Activated CD4-positive, CD25-positive, alpha-beta regulatory T cell (primary cell): Measurements from ENCODE around the gene FNDC3B.

ENCODE experiments used
- DNase-seq, 4 experiments: peaks; one replicate each; lab custom pipeline; 2025; lab: John Stamatoyannopoulos, UW

Gene FNDC3B

GRCh38 chr3:172054115-172054764 lies 14.9 kb downstream of the FNDC3B start:
- DNase-seq: no peak

DNA sequence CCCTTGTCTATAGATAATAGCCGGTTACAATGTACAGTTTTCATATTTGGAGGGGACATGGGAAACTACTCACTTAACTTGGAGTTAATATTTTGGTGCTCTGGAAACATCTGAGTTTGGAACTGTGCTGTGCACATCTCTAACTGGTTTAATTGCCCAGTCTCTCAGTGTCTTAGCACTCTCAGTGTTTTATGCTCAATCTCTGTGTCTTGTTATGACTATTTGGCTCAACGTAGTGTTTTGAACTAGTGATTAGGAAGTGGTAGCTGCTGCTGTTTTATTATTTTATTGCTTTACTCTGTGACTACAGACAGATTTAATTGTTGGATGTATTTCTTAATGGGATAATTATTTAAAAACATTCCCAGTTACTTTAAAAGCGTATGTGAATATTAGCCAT lies 17.0 kb downstream of the FNDC3B start:
- DNase-seq: no peak

DNA sequence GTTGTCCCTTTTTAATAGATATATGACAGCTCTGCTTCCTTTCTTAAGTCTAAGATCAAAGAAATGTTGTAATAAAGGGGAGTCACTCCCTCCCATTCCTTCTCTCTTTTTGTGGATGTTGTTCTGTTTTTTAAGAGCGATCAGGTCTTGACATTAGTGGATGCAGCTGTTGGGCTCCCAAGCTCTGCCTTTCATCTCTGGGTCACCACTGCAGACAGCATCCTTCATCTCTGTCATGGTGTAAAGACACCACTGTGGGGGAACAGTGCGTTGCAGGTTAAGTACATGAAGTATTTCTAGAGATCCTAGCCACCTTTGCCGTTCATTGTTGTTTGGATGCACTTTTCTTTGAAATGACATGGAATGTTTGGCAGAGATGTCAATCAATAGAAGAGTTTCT lies 17.7 kb downstream of the FNDC3B start:
- DNase-seq: no peak

DNA sequence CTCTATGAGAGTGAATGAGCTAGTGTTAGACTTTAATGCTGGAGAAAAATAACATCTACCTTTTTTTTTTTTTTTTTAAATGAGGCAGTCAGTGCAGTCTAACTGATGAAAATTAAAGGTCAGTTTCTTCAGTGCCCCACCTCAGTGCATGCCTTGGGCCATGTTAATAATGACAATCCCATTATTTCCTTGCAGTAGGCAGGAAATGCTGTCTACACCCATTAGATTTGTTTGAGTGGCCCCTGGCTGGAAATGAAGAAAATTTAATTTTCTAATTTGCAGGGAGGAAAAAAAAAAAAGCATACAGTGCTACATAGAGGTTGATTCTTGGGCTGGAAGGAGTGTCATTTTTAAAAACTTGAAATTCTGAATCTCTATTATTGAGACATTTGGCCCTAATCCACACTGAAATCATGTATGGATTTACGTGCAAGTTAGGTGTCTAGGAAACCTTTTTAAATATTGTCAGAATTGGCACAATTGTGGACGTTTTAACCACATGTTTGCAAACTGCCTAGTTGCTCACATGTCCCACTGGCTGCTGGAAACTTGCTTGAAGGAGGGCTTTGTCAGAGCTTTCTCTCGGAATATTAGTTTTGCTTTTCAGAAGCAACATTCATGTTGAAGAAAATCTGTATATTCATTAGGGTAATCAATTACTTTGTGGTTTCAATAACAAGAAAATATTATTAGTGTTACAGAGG lies 18.4 kb downstream of the FNDC3B start:
- no peak for DNase-seq

GRCh38 chr3:172059532-172059931 lies 20.2 kb downstream of the FNDC3B start:
- no peak for DNase-seq

GRCh38 chr3:172060234-172060633 lies 20.9 kb downstream of the FNDC3B start:
- no peak for DNase-seq

DNA sequence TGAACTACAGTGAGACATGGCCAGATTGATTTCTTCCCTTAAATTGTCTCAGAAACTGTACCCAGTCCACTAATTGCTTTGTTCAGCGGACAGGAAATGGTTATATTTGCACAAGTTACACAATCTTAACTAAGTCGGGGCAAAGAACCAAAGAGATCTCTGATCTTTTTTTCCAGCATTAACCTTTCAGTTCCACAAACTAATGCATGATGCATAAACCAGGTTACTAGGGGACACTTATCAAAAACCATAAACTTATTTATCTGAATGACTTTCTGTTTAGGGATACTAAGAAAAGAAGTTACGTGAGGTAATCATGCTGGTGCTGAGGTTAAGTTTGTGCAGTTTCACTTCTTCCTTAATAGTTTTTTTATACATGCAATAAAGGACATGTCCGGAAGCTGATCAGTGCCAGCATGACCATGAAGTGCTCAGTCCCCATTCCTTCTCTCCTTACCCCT lies 22.4 kb downstream of the FNDC3B start:
- DNase-seq: no peak

GRCh38 chr3:172062761-172063160 lies 23.4 kb downstream of the FNDC3B start:
- no peak for DNase-seq

GRCh38 chr3:172063456-172064432 lies 24.4 kb downstream of the FNDC3B start:
- no peak for DNase-seq

DNA sequence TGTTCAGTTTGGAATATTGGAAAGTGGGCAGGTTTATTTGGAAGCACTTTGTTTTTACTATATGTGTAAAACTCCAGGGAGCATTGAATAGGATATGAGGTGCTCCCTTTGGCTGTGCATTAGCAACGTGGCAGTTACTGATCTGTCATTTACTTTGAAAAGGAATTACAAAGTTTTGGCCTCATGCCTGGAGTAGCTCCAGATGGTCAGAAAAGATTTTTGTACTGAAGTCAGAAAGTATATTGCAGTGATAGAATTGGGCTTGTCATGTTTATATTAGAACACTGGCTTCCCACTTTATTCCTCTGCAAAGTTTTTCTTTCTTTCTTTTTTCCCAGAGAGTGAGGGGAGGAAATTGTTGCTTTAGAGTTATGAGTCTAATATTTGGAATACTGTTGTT lies 26.1 kb downstream of the FNDC3B start:
- no peak for DNase-seq

DNA sequence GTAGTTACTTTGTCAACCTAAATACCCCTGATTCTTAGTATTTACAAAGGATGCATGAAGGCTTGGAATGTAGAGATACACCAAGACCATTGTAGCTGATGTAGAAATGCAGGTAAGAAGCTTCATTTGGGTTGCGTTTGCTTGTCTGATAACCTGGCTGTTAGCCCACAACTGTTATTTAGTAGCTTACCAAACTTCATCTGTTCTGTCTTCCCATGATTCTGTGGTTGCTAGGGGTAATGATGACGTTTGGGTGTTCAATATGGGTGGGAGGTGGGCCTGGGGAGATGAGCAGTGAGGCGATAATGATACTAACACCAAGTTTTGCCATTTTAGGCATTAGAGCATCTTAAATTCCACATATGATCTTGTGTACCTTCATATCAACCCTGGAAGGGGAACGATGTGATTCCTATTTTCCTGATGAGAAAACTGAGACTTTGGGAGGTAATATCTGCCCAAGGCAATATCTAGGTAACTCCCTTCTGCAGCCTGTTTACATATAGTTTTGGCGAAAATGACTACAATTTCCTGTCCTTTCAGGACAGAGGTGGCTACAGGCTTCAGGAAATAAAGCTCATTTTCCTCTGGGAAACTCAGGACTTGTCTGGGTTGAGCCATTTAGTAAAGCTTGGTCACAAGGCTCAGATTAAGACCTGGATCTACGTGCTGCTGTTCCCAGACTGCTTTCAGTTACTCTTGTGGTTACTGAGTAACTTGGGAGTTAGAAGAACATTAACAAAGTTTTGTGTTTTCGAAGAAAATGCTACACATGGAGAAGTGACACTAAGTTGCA lies 26.8 kb downstream of the FNDC3B start:
- no peak for DNase-seq

DNA sequence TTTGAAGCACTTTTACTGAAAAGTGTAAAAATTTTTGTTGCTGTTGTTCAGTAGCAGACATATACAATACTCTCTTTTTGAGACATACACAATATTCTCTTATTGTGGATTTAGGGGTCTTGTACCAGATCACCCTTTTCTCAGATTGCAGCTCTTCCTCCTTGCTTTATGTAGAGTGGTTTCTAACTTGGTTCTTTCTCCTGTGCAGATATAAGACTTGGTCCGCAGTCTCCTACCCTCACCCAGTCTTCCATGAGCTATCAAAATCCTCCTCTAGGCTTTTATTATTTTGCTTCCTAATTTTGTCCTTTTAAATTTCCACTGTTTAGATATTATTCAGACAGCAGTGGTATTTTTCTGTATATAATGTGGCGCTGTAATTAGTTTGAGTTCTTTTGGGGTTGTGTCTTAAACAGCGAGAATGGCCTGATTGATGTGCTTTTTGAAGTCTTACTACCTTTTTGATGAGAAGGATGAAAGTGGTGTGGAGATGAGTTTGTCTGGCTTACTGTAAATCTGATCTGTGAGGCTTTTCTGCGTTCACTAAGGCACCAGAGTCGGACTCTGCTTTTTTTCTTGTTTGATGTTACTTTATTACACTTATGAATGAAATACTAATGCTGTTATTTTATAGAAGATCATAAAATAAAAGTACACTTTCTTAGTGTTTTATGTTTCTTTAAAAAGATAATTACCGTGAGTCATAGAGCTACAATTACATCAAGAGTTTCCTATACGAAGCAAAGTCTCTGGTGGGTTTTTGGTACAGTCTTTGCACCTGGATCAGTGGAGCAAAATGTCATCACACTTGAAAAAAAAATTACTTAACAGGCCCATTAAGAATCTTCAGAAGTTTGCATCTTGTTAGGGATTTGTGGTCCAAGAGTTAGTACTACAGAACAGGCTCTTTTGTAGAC lies 27.8 kb downstream of the FNDC3B start:
- DNase-seq: no peak

GRCh38 chr3:172067837-172068440 lies 28.6 kb downstream of the FNDC3B start:
- DNase-seq: no peak

GRCh38 chr3:172068977-172069376 lies 29.6 kb downstream of the FNDC3B start:
- DNase-seq: no peak

GRCh38 chr3:172069478-172069877 lies 30.1 kb downstream of the FNDC3B start:
- DNase-seq: no peak

GRCh38 chr3:172070269-172070668 lies 30.9 kb downstream of the FNDC3B start:
- no peak for DNase-seq

DNA sequence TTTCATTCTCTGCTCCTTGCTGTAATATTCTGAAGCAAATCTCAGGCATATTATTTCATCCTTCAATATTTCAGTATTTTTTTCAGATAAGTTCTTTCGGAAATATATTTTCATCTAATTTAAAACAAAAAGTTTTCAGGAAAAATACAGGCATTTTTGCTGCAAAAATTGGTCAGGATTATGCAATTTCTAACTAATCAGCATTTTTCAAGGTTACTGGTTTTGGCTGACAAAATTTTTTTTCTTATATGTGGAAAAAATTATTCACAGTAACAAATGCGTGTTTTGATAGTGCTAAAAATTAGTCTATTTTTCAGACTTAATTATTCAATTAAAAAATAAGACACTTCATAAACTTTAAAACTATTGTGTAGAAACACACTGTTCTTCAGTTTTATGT lies 31.4 kb downstream of the FNDC3B start:
- no peak for DNase-seq

DNA sequence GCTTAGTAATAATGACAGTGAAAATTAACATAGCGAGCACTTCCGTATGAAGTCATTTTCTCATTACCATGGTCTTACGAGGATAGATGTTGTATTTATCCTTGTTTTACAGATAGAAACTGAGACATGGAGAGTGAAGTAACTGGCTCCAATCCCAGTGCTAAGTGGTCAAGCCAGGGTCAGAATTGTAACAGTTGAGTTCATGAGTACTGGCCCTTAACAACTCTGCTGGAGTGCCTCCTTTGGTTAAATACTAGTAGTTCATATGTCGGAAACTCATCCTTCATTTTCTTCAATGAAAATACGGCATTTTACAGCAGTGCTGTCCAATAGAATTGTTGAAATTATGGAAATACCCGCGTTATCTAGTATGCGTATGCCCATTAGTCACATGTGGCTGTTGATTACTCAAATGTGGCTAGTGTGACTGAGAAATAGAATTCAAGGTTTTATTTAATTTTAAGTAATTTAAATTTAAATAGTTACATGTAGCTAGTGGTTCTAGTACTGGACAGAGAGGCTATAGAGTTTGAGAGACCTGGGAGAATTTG lies 32.5 kb downstream of the FNDC3B start:
- no peak for DNase-seq

DNA sequence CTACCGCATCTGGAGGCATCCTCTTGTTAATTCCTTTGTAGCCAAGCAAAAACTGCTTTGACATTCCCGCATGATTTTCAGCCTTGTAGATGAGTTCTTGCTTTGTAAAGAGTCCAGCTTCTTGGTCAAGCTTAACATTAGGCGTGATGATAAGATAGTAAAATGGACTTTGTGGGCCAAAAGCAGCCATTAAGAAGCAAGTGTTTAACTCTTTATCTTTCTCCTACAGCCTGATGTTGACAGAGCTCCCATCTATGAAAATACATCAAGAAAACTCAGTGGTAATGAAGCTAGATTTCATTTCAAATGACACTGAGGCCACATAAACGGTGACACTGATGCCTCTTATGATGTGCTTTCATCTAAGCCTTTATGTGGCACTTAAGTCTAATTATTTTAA lies 33.2 kb downstream of the FNDC3B start:
- DNase-seq: no peak
